Measurements from ENCODE around the gene HLA-A. TPM values are rescaled to one million over a fixed set of nuclear protein-coding genes. Genes with fewer than 3 reads are reported as not detected.
A peak's percentile ranks its signal among the peaks of the same experiment; 100 is the strongest.

HLA-A gene
- total and polyA plus RNA-seq, 2 experiments from 2014 or later: 170 to 203 TPM

GRCh38 chr6:29964518-29964886 lies 22.2 kb downstream of the HLA-A start:
- Histone ChIP-seq H3K27me3 (ENCODE audit: insufficient read depth) (no peaks in the 10 kb centered on the region), H3K4me1 (ENCODE audit: insufficient read depth) (peaks cover 40% of the 10 kb centered on the region), H3K4me2 (peak overlapping the region; percentile 72), H3K79me2 (replicated peaks; ENCODE audit: insufficient read depth) (no peaks in the 10 kb centered on the region), H4K20me1 (replicated peaks; ENCODE audit: insufficient read depth) (no peaks in the 10 kb centered on the region), H3K27ac (ENCODE audit: low read depth) (peak overlapping the region; percentile 94), H3K4me3 (peak overlapping the region; percentile 50), H3F3A (replicated peaks; ENCODE audit: low read depth) (peaks cover 4% of the 10 kb centered on the region; the same call in 1 of the 2 replicates), H3K9me2 (ENCODE audit: insufficient read depth) (no peaks in the 10 kb centered on the region), H2AFZ (no peak overlapping the region), H3K36me3 (ENCODE audit: insufficient read depth) (no peaks in the 10 kb centered on the region)
- no peaks in the 10 kb centered on the region; the same call in 2 of the 3 replicates for H3K36me3 Mint-ChIP-seq (ENCODE audit: low read depth)
- H3K27me3 Mint-ChIP-seq (ENCODE audit: insufficient read depth, low read depth, poor library complexity): peaks cover 4% of the 10 kb centered on the region
- H3K9me3 Mint-ChIP-seq: no peaks in the 10 kb centered on the region; the same call in 2 of the 3 replicates
- peak overlapping the region; percentile 75 for H3K4me3 Mint-ChIP-seq
- H3K27ac Mint-ChIP-seq: peak overlapping the region; percentile 98
- TF ChIP-seq JUNB (IDR thresholded peaks at IDR 0.05; ENCODE audit: unreplicated experiment): no peak
- TF ChIP-seq EZH2phosphoT487 (IDR thresholded peaks at IDR 0.05; ENCODE audit: unreplicated experiment): no peak
- no peak for TF ChIP-seq ZNF462 (CRISPR knock-in tag; IDR thresholded peaks at IDR 0.05)
- TF ChIP-seq ZNF331 (CRISPR knock-in tag; IDR thresholded peaks at IDR 0.05; ENCODE audit: low read depth): no peak
- TF ChIP-seq CTCF (conservative IDR thresholded peaks at IDR 0.05; ENCODE audit: low read depth in 2 of 2): no peak
- no peak for TF ChIP-seq NANOG (IDR thresholded peaks at IDR 0.05; ENCODE audit: borderline replicate concordance)
- no peak for TF ChIP-seq ETS1 (IDR thresholded peaks at IDR 0.05)
- no peak for TF ChIP-seq POLR2AphosphoS5 (IDR thresholded peaks at IDR 0.05; ENCODE audit: low read depth)
- TF ChIP-seq CREB1 (CRISPR knock-in tag; IDR thresholded peaks at IDR 0.05; ENCODE audit: low read depth): no peak
- no peak for TF ChIP-seq EZH2 (IDR thresholded peaks at IDR 0.05; ENCODE audit: low read depth, unreplicated experiment)
- TF ChIP-seq ZNF114 (CRISPR knock-in tag; IDR thresholded peaks at IDR 0.05): no peak
- no peak for TF ChIP-seq REST (IDR thresholded peaks at IDR 0.05; ENCODE audit: unreplicated experiment)
- no peak for TF ChIP-seq STAT1 (IDR thresholded peaks at IDR 0.05; ENCODE audit: unreplicated experiment)
- DNase-seq (ENCODE audit: low spot score) (no peak), ATAC-seq (peak; percentile 8)
- H3K4me1 Mint-ChIP-seq: peaks cover 55% of the 10 kb centered on the region
